Common myeloid progenitor, CD34-positive (primary cell): ENCODE results near the gene EIF3K.

ENCODE experiments used
- CTCF ChIA-PET: fragments of 350-600 bp; sonication (Branson Sonifier 250); formaldehyde crosslinking; loops from one replicate; lab custom pipeline; 2021; ENCODE audit warnings: antibody characterized with exemption; lab: Charles Lee
- POLR2A ChIA-PET: fragments of 350-600 bp; sonication (Branson Sonifier 250); formaldehyde crosslinking; loops from one replicate; lab custom pipeline; 2021; ENCODE audit warnings: antibody characterized with exemption; lab: Charles Lee
- DNase-seq, 3 donors: peaks; one replicate each; pipeline versions ENCODE4 v3.0.0 to v3.0.0-alpha.2; 2013
- H3K27ac ChIP-seq, 2 experiments: 1 replicate in 1 of 2; 2 replicates in 1 of 2; pipeline ENCODE4 v1.7.0; 2013; ENCODE audit warnings: inconsistent platforms in 2 of 2, low read length in 2 of 2, mild to moderate bottlenecking in 2 of 2, low read depth in 1 of 2, moderate library complexity in 1 of 2; ENCODE audit not compliant: severe bottlenecking in 2 of 2, insufficient read depth in 1 of 2, poor library complexity in 1 of 2
- H3K27me3 ChIP-seq, 5 experiments: replicated peaks in 2 of 5; 1 replicate in 3 of 5; 2 replicates in 2 of 5; pipeline versions ENCODE4 v1.6.1 to v1.7.0; 2013; ENCODE audit warnings: low read length in 4 of 5, mild to moderate bottlenecking in 2 of 5, moderate library complexity in 2 of 5, inconsistent platforms in 1 of 5; ENCODE audit not compliant: insufficient read depth in 5 of 5, control insufficient read depth in 4 of 5
- H3K36me3 ChIP-seq, 4 experiments: 1 replicate in 2 of 4; 2 replicates in 2 of 4; pipeline versions ENCODE4 v1.6.1 to v1.7.0; 2013; ENCODE audit warnings: low read length in 3 of 4, control low read depth in 1 of 4, mild to moderate bottlenecking in 1 of 4; ENCODE audit not compliant: control insufficient read depth in 4 of 4, insufficient read depth in 4 of 4
- H3K4me1 ChIP-seq, 4 experiments: 1 replicate in 3 of 4; 2 replicates in 1 of 4; pipeline versions ENCODE4 v1.6.1 to v1.7.1; 2013; ENCODE audit warnings: low read length in 3 of 4, mild to moderate bottlenecking in 3 of 4, control low read depth in 1 of 4, inconsistent platforms in 1 of 4, moderate library complexity in 1 of 4; ENCODE audit not compliant: control insufficient read depth in 4 of 4, insufficient read depth in 4 of 4; ENCODE audit errors: control extremely low read depth in 1 of 4
- H3K4me3 ChIP-seq, 7 experiments: 1 replicate in 4 of 7; 2 replicates in 3 of 7; pipeline versions ENCODE4 v1.5.1 to v1.7.0; 2013; ENCODE audit warnings: mild to moderate bottlenecking in 7 of 7, low read length in 6 of 7, moderate library complexity in 6 of 7, inconsistent platforms in 2 of 7, low read depth in 2 of 7, control low read depth in 1 of 7; ENCODE audit not compliant: insufficient read depth in 4 of 7, control insufficient read depth in 1 of 7; ENCODE audit errors: extremely low read depth in 1 of 7
- H3K9me3 ChIP-seq, 5 experiments: 1 replicate in 4 of 5; 2 replicates in 1 of 5; pipeline versions ENCODE4 v1.6.1 to v1.7.1; 2013; ENCODE audit warnings: low read length in 4 of 5, mild to moderate bottlenecking in 2 of 5, inconsistent platforms in 1 of 5, low read depth in 1 of 5, moderate library complexity in 1 of 5; ENCODE audit not compliant: control insufficient read depth in 4 of 5, insufficient read depth in 2 of 5; ENCODE audit errors: control extremely low read depth in 1 of 5
- WGBS: methylation state at CpG from one replicate; pipeline ENCODE4 v1.1.5; 2013; ENCODE audit not compliant: insufficient coverage; 5-methylcytosine and 5-hydroxymethylcytosine counted together

Gene EIF3K

DNA sequence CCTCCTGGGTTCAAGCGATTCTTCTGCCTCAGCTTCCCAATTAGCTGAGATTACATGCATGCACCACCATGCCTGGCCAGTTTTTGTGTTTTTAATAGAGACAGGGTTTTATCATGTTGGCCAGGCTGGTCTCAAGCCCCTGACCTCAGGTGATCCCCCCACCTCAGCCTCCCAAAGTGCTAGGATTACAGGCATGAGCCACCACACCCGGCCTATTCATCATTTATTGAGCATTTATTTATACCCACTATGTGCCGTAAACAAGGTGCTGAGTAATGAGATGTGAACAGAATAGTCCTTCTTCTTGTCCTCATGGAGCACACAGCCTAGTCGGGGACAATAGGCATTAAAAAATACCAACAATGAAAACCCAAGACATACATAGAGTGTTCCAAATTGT, 54.0 kb downstream of the EIF3K start:
- no peak overlapping the region for H3K4me3 ChIP-seq
- POLR2A ChIA-PET: interaction anchor here (1.5 kb wide), 1 partner anchor 26 kb away, joined by 4 read pairs; the partner anchor contains the start of gene ACTN4
- peaks cover 28 to 85% (median 75%) of the 10 kb centered on the region in 4 experiments for H3K4me1 ChIP-seq
- no peak for DNase-seq
- no peaks in the 10 kb centered on the region for H3K9me3 ChIP-seq
- H3K27me3 ChIP-seq: no peaks in the 10 kb centered on the region
- H3K36me3 ChIP-seq: peaks cover 0 to 21% (median 0%) of the 10 kb centered on the region in 4 experiments
- no CpG with 5 or more reads among the region's 4 CpGs for WGBS
- CTCF ChIA-PET: interaction anchor here (1.8 kb wide), 1 partner anchor 14 kb away, joined by 5 read pairs; no protein-coding TSS in a partner anchor
- H3K27ac ChIP-seq: no peak overlapping the region

- H3K4me1 ChIP-seq: peaks cover 25 to 85% (median 69%) of the 10 kb centered on the region in 4 experiments
- CTCF ChIA-PET: interaction anchor here (1.1 to 2.5 kb wide), 3 partner anchors 9 to 26 kb away, joined by 3 to 14 read pairs (median 3); no protein-coding TSS in a partner anchor
- no peak for DNase-seq
Measured at GRCh38 chr19:38674388-38675171, 55.6 kb downstream of the EIF3K start.

GRCh38 chr19:38675611-38676010, 56.6 kb downstream of the EIF3K start:
- H3K27ac ChIP-seq: peak overlapping the region; percentile 4 to 77
- peaks cover 0 to 34% (median 0%) of the 10 kb centered on the region in 4 experiments for H3K36me3 ChIP-seq
- no peaks in the 10 kb centered on the region for H3K27me3 ChIP-seq
- POLR2A ChIA-PET: no interaction called here
- peaks cover 17 to 85% (median 69%) of the 10 kb centered on the region in 4 experiments for H3K4me1 ChIP-seq
- peak in 1 of 3 donors; percentile 37 for DNase-seq
- CTCF ChIA-PET: interaction anchor here (0.9 to 2.5 kb wide), 4 partner anchors 10 to 38 kb away, joined by 3 to 14 read pairs (median 3); no protein-coding TSS in a partner anchor
- peak overlapping the region in 2 of 7 experiments; percentile 26 to 48 for H3K4me3 ChIP-seq
- 93% methylated on average over 3 of the region's 5 CpGs for WGBS
- no peaks in the 10 kb centered on the region for H3K9me3 ChIP-seq

More at GRCh38 chr19:38674388-38675171, 55.6 kb downstream of the EIF3K start:
- H3K36me3 ChIP-seq: peaks cover 0 to 30% (median 0%) of the 10 kb centered on the region in 4 experiments
- H3K27me3 ChIP-seq: no peaks in the 10 kb centered on the region
- H3K9me3 ChIP-seq: no peaks in the 10 kb centered on the region
- H3K4me3 ChIP-seq: no peak overlapping the region
- POLR2A ChIA-PET: no interaction called here
- H3K27ac ChIP-seq: peak overlapping the region in 1 of 2 experiments; percentile 77
- 87% methylated on average over 15 of the region's 16 CpGs for WGBS

GRCh38 chr19:38676023-38676877, 57.3 kb downstream of the EIF3K start:
- POLR2A ChIA-PET: interaction anchor here (0.6 to 1.1 kb wide), 3 partner anchors 9 to 66 kb away, joined by 3 to 5 read pairs (median 4); no protein-coding TSS in a partner anchor
- DNase-seq: peak in 1 of 3 donors; percentile 37
- Histone ChIP-seq H3K4me3 (peak overlapping the region in 4 of 7 experiments; percentile 20 to 48 (median 24)), H3K36me3 (peaks cover 0 to 34% (median 0%) of the 10 kb centered on the region in 4 experiments), H3K27ac (peak overlapping the region; percentile 4 to 77), H3K9me3 (no peaks in the 10 kb centered on the region), H3K4me1 (peaks cover 12 to 83% (median 68%) of the 10 kb centered on the region in 4 experiments), H3K27me3 (no peaks in the 10 kb centered on the region)
- CTCF ChIA-PET: interaction anchor here (0.9 to 2.5 kb wide), 4 partner anchors 9 to 38 kb away, joined by 3 to 14 read pairs (median 3); no protein-coding TSS in a partner anchor
- 40% methylated on average over 8 of the region's 13 CpGs for WGBS

DNA sequence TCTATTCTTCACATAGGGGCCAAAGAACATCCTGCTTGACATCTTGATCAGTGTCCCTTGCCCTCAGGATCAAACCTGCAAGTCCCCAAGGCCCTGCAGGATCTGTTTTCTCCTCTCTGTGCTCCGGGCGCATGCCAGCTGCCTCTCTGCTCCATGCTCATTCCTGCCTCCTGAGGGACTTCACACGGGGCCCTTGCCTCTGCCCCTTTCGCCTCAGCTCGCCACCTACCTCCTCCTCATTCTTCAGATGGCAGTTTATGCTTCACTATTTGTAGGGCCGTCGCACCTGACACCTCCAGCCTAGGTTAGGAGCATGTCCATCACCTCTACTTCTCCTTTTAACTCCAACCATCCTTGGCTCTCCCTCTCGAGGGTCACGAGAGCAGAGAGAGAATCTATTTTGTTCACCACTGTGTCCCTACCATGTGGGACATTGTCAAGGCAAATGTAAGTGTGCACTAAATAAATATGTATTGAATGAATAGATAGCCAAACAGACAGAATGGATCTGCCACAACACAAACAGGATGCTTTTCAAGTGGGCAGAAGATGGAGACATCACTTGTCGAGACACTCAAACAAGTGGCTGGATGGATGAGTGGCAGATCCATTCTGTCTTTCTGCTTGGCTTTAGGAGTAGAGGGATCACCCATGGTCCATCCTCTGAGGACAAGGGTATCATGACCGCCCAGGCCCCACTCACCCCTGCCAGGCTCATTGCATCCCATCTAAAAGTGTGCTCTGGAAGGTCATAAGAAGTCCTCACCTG, 58.1 kb downstream of the EIF3K start:
- H3K27ac ChIP-seq: peak overlapping the region in 1 of 2 experiments; percentile 77
- no peaks in the 10 kb centered on the region for H3K27me3 ChIP-seq
- peaks cover 0 to 35% (median 0%) of the 10 kb centered on the region in 4 experiments for H3K36me3 ChIP-seq
- peak overlapping the region in 2 of 7 experiments; percentile 20 to 21 for H3K4me3 ChIP-seq
- ChIA-PET CTCF (interaction anchor here (0.7 to 1.6 kb wide), 3 partner anchors 8 to 56 kb away, joined by 3 to 4 read pairs (median 3); no protein-coding TSS in a partner anchor), POLR2A (interaction anchor here (0.9 to 1.9 kb wide), 3 partner anchors 10 to 30 kb away, joined by 3 to 4 read pairs (median 4); partner anchors contain the start of gene ACTN4)
- H3K9me3 ChIP-seq: no peaks in the 10 kb centered on the region
- H3K4me1 ChIP-seq: peaks cover 12 to 83% (median 66%) of the 10 kb centered on the region in 4 experiments
- WGBS: 86% methylated on average over 10 of the region's 11 CpGs
- no peak for DNase-seq
